Trophoblast cell (in vitro differentiated cells and primary cell): ENCODE results near the gene ONECUT1.

Experiments
- DNase-seq, 2 donors: peaks; one replicate each; pipeline ENCODE4 v3.0.0-alpha.2; 2016
- H2AFZ ChIP-seq: 2 replicates; pipeline ENCODE4 v1.6.1; 2013; ENCODE audit warnings: low read length, moderate library complexity, mild to moderate bottlenecking; ENCODE audit not compliant: insufficient read depth, poor library complexity
- H2AK5ac ChIP-seq: 2 replicates; pipeline ENCODE4 v1.6.1; 2013; ENCODE audit warnings: mild to moderate bottlenecking, low read length
- H2BK120ac ChIP-seq: 2 replicates; pipeline ENCODE4 v1.6.1; 2013; ENCODE audit warnings: low read length, mild to moderate bottlenecking, moderate library complexity; ENCODE audit not compliant: insufficient read depth, poor library complexity
- H2BK12ac ChIP-seq: 2 replicates; pipeline ENCODE4 v1.6.1; 2013; ENCODE audit warnings: mild to moderate bottlenecking, low read length, moderate library complexity
- H2BK5ac ChIP-seq: 2 replicates; pipeline ENCODE4 v1.6.1; 2013; ENCODE audit warnings: low read length, low read depth, moderate library complexity, mild to moderate bottlenecking; ENCODE audit not compliant: poor library complexity
- H3K14ac ChIP-seq: 2 replicates; pipeline ENCODE4 v1.6.1; 2013; ENCODE audit warnings: mild to moderate bottlenecking, low read length
- H3K18ac ChIP-seq: 2 replicates; pipeline ENCODE4 v1.6.1; 2013; ENCODE audit warnings: mild to moderate bottlenecking, low read length
- H3K23ac ChIP-seq: 2 replicates; pipeline ENCODE4 v1.6.1; 2013; ENCODE audit warnings: low read length
- H3K27ac ChIP-seq: 2 replicates; pipeline ENCODE4 v1.5.1; 2013; ENCODE audit warnings: low read depth, mild to moderate bottlenecking, inconsistent platforms, low read length, moderate library complexity
- H3K27me3 ChIP-seq: 2 replicates; pipeline ENCODE4 v1.6.1; 2013; ENCODE audit warnings: inconsistent platforms, mild to moderate bottlenecking, low read length, moderate library complexity; ENCODE audit not compliant: insufficient read depth
- H3K36me3 ChIP-seq, 2 experiments: 1 replicate in 1 of 2; 2 replicates in 1 of 2; pipeline ENCODE4 v1.6.1; 2013; ENCODE audit warnings: low read length in 2 of 2, mild to moderate bottlenecking in 2 of 2, moderate library complexity in 1 of 2; ENCODE audit not compliant: insufficient read depth in 2 of 2, control insufficient read depth in 1 of 2
- H3K4ac ChIP-seq: 2 replicates; pipeline ENCODE4 v1.6.1; 2013; ENCODE audit warnings: low read depth, mild to moderate bottlenecking, low read length, moderate library complexity
- H3K4me1 ChIP-seq, 2 experiments: 1 replicate in 1 of 2; 2 replicates in 1 of 2; pipeline ENCODE4 v1.6.1; 2013; ENCODE audit warnings: low read length in 2 of 2, mild to moderate bottlenecking in 2 of 2, moderate library complexity in 1 of 2; ENCODE audit not compliant: insufficient read depth in 2 of 2, control insufficient read depth in 1 of 2
- H3K4me2 ChIP-seq: 2 replicates; pipeline ENCODE4 v1.6.1; 2013; ENCODE audit warnings: inconsistent platforms, mild to moderate bottlenecking, low read length, moderate library complexity
- H3K4me3 ChIP-seq: 2 replicates; pipeline ENCODE4 v1.5.1; 2013; ENCODE audit warnings: mild to moderate bottlenecking, low read depth, low read length, inconsistent platforms
- H3K79me1 ChIP-seq: one replicate; pipeline ENCODE4 v1.6.1; 2013; ENCODE audit warnings: low read length
- H3K79me2 ChIP-seq: 2 replicates; pipeline ENCODE4 v1.6.1; 2013; ENCODE audit warnings: low read length, mild to moderate bottlenecking; ENCODE audit not compliant: control insufficient read depth, insufficient read depth, poor library complexity
- H3K9ac ChIP-seq: 2 replicates; pipeline ENCODE4 v1.6.1; 2013; ENCODE audit warnings: mild to moderate bottlenecking, low read length
- H3K9me3 ChIP-seq: 2 replicates; pipeline ENCODE4 v1.6.1; 2013; ENCODE audit warnings: low read depth, mild to moderate bottlenecking, control low read depth, inconsistent platforms, low read length; ENCODE audit not compliant: insufficient read depth
- H4K12ac ChIP-seq: 2 replicates; pipeline ENCODE4 v1.6.1; 2013; ENCODE audit warnings: low read depth, mild to moderate bottlenecking, low read length, moderate library complexity
- H4K8ac ChIP-seq: 2 replicates; pipeline ENCODE4 v1.6.1; 2013; ENCODE audit warnings: low read depth, mild to moderate bottlenecking, low read length, moderate library complexity
- H4K91ac ChIP-seq: one replicate; pipeline ENCODE4 v1.6.1; 2013; ENCODE audit warnings: low read depth, mild to moderate bottlenecking, low read length, moderate library complexity
- WGBS: extraction: QIAGEN DNeasy Blood & Tissue Kit; methylation state at CpG from one replicate; pipeline ENCODE4 v1.1.7; 2013; ENCODE audit warnings: missing lambda C conversion rate; ENCODE audit not compliant: insufficient read length, insufficient coverage; ENCODE audit errors: extremely low coverage; 5-methylcytosine and 5-hydroxymethylcytosine counted together

ONECUT1 gene

GRCh38 chr15:52780172-52780980 is 9.8 kb downstream of the ONECUT1 start:
- Histone ChIP-seq H3K36me3 (no peaks in the 10 kb centered on the region), H2BK5ac (no peak overlapping the region), H3K9ac (no peak overlapping the region), H3K9me3 (peaks cover 2% of the 10 kb centered on the region), H3K27me3 (peaks cover 24% of the 10 kb centered on the region), H4K12ac (no peak overlapping the region), H3K4me1 (peaks cover 0 to 4% of the 10 kb centered on the region in 2 experiments), H2AFZ (no peak overlapping the region), H2BK120ac (no peak overlapping the region), H3K4ac (no peak overlapping the region), H2AK5ac (no peak overlapping the region), H2BK12ac (no peak overlapping the region), H3K23ac (no peak overlapping the region), H3K14ac (no peak overlapping the region), H3K27ac (no peak overlapping the region), H3K18ac (no peak overlapping the region), H4K91ac (no peak overlapping the region), H3K4me2 (no peak overlapping the region), H3K4me3 (no peak overlapping the region), H3K79me1 (no peaks in the 10 kb centered on the region), H4K8ac (no peak overlapping the region), H3K79me2 (no peaks in the 10 kb centered on the region)
- WGBS, result no CpG with 5 or more reads among the region's 18 CpGs
- peak; percentile 47 to 77 for DNase-seq

GRCh38 chr15:52778457-52778856 is 11.7 kb downstream of the ONECUT1 start:
- H3K4me1 ChIP-seq, result peaks cover 0 to 3% of the 10 kb centered on the region in 2 experiments
- no peaks in the 10 kb centered on the region for H3K36me3 ChIP-seq
- no peaks in the 10 kb centered on the region for H3K79me1 ChIP-seq
- no peak overlapping the region for H2BK5ac ChIP-seq
- no peak overlapping the region for H4K8ac ChIP-seq
- no peak overlapping the region for H3K4ac ChIP-seq
- no peak overlapping the region for H3K27ac ChIP-seq
- H3K18ac ChIP-seq, result no peak overlapping the region
- DNase-seq, result no peak
- H3K4me3 ChIP-seq, result no peak overlapping the region
- WGBS, result no CpG with 5 or more reads among the region's 1 CpG
- no peak overlapping the region for H3K14ac ChIP-seq
- H3K4me2 ChIP-seq, result no peak overlapping the region
- no peak overlapping the region for H2AFZ ChIP-seq
- no peak overlapping the region for H2BK12ac ChIP-seq
- no peaks in the 10 kb centered on the region for H3K9me3 ChIP-seq
- no peak overlapping the region for H2BK120ac ChIP-seq
- H3K9ac ChIP-seq, result no peak overlapping the region
- no peak overlapping the region for H2AK5ac ChIP-seq
- no peak overlapping the region for H4K12ac ChIP-seq
- H3K79me2 ChIP-seq, result no peaks in the 10 kb centered on the region
- H3K27me3 ChIP-seq, result peaks cover 5% of the 10 kb centered on the region
- no peak overlapping the region for H3K23ac ChIP-seq
- H4K91ac ChIP-seq, result no peak overlapping the region

GRCh38 chr15:52772766-52773165 is 17.4 kb downstream of the ONECUT1 start:
- no peaks in the 10 kb centered on the region for H3K36me3 ChIP-seq
- no peaks in the 10 kb centered on the region for H3K4me1 ChIP-seq
- no peaks in the 10 kb centered on the region for H3K27me3 ChIP-seq
- no peaks in the 10 kb centered on the region for H3K79me2 ChIP-seq
- H3K23ac ChIP-seq, result no peak overlapping the region
- no peak overlapping the region for H2BK5ac ChIP-seq
- H3K14ac ChIP-seq, result no peak overlapping the region
- no peak overlapping the region for H4K8ac ChIP-seq
- no peak overlapping the region for H3K18ac ChIP-seq
- no peak overlapping the region for H2BK120ac ChIP-seq
- no peak for DNase-seq
- H3K79me1 ChIP-seq, result no peaks in the 10 kb centered on the region
- no peak overlapping the region for H2AK5ac ChIP-seq
- no peak overlapping the region for H3K9ac ChIP-seq
- WGBS, result no CpG with 5 or more reads among the region's 5 CpGs
- H4K12ac ChIP-seq, result no peak overlapping the region
- H3K4me3 ChIP-seq, result no peak overlapping the region
- H2BK12ac ChIP-seq, result no peak overlapping the region
- no peak overlapping the region for H3K27ac ChIP-seq
- no peak overlapping the region for H4K91ac ChIP-seq
- no peak overlapping the region for H3K4ac ChIP-seq
- no peak overlapping the region for H3K4me2 ChIP-seq
- H2AFZ ChIP-seq, result no peak overlapping the region
- no peaks in the 10 kb centered on the region for H3K9me3 ChIP-seq

GRCh38 chr15:52765785-52766184 is 24.4 kb downstream of the ONECUT1 start:
- no peak overlapping the region for H2BK120ac ChIP-seq
- no peak overlapping the region for H3K4me2 ChIP-seq
- H3K18ac ChIP-seq, result no peak overlapping the region
- no peaks in the 10 kb centered on the region for H3K4me1 ChIP-seq
- H3K9ac ChIP-seq, result no peak overlapping the region
- WGBS, result no CpG with 5 or more reads among the region's 3 CpGs
- no peak overlapping the region for H3K14ac ChIP-seq
- no peaks in the 10 kb centered on the region for H3K9me3 ChIP-seq
- no peaks in the 10 kb centered on the region for H3K79me2 ChIP-seq
- H3K4ac ChIP-seq, result no peak overlapping the region
- no peaks in the 10 kb centered on the region for H3K27me3 ChIP-seq
- no peak overlapping the region for H2BK12ac ChIP-seq
- no peak overlapping the region for H2AFZ ChIP-seq
- H4K8ac ChIP-seq, result no peak overlapping the region
- H3K23ac ChIP-seq, result no peak overlapping the region
- H2AK5ac ChIP-seq, result no peak overlapping the region
- H3K36me3 ChIP-seq, result no peaks in the 10 kb centered on the region
- H2BK5ac ChIP-seq, result no peak overlapping the region
- H3K79me1 ChIP-seq, result no peaks in the 10 kb centered on the region
- no peak overlapping the region for H4K12ac ChIP-seq
- peak in 1 of 2 donors; percentile 9 for DNase-seq
- no peak overlapping the region for H4K91ac ChIP-seq
- H3K4me3 ChIP-seq, result no peak overlapping the region
- no peak overlapping the region for H3K27ac ChIP-seq
